Suprapubic skin (tissue), 4 donors: Measurements from ENCODE around the gene PF4V1.

Experiments used
- POLR2A ChIP-seq, 2 donors: fragments of 450-650 bp; IDR thresholded peaks; one replicate each; pipeline ENCODE4 v1.6.1; 2017; ENCODE audit warnings: antibody characterized with exemption in 2 of 2, mild to moderate bottlenecking in 2 of 2, moderate library complexity in 2 of 2
- POLR2AphosphoS5 ChIP-seq, 3 donors: sonication (generic); formaldehyde crosslinking; IDR thresholded peaks; one replicate each; pipeline ENCODE4 v1.6.1; 2017; ENCODE audit warnings: antibody characterized with exemption in 3 of 3

DNA sequence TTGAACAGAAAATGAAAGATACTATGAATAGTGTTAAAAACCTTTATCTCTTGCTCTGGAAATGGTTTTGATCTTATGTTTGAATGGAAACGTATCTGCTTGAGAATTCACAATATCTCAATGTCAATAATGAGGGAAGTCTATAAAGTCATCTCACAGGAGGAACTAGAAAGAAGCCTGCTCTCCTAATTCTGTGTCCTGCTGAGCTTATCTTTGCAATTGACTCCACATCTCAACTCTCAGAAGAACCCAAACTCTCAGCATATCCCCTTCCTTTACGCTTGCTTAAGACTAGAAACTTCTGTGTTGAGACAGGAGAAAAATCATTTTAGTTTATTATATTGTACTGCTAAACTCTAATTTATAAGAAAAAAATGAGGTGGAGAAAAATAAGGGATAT lies 8.3 kb upstream of the PF4V1 start:
- no peak for TF ChIP-seq POLR2AphosphoS5 (IDR thresholded peaks at IDR 0.05)
- TF ChIP-seq POLR2A (IDR thresholded peaks at IDR 0.05), result no peak
